Endothelial cell of umbilical vein (primary cell): ENCODE results near the gene CD38. TPM values are rescaled to one million over a fixed set of nuclear protein-coding genes. Genes with fewer than 3 reads are reported as not detected.

Source experiments
- BruUV-seq: library from RNA; stranded (reverse); fragments of 400-500 nt; replicated peaks from 2 replicates; lab custom pipeline; 2021; lab: Mats Ljungman, UMichigan
- CTCF ChIA-PET: fragments of 300-600, 350-600 bp; sonication (Branson Sonifier 250); formaldehyde crosslinking; loops from one replicate; lab custom pipeline; 2021; ENCODE audit warnings: antibody characterized with exemption, inconsistent platforms; lab: Charles Lee
- POLR2A ChIA-PET: fragments of 300-600, 350-600 bp; sonication (Branson Sonifier 250); formaldehyde crosslinking; loops from one replicate; lab custom pipeline; 2021; ENCODE audit warnings: antibody characterized with exemption, inconsistent platforms; lab: Charles Lee
- DNase-seq: peaks from one replicate; pipeline ENCODE4 v3.0.0-alpha.2; 2011; ENCODE audit warnings: low read depth, low spot score
- FAIRE-seq: peaks from 2 replicates; lab custom pipeline; 2011; peaks lifted over from hg19 to GRCh38; lab: Jason Lieb, UNC
- H2AFZ ChIP-seq: 2 replicates; pipeline ENCODE4 v1.6.0; 2012; ENCODE audit warnings: low read depth, low read length, control low read depth, inconsistent platforms
- H3K27ac ChIP-seq: 2 replicates; pipeline ENCODE4 v1.5.1; 2011; ENCODE audit warnings: low read depth, mild to moderate bottlenecking, control low read depth, low read length, moderate library complexity; ENCODE audit not compliant: insufficient read depth
- H3K27me3 ChIP-seq, 2 experiments: 2 replicates each; pipeline versions ENCODE4 v1.6.0 to v1.6.1; 2011; ENCODE audit warnings: low read length in 2 of 2, mixed read lengths in 1 of 2; ENCODE audit not compliant: control insufficient read depth in 2 of 2, insufficient read depth in 2 of 2
- H3K36me3 ChIP-seq, 2 experiments: 2 replicates in 1 of 2; 3 replicates in 1 of 2; pipeline ENCODE4 v1.5.1; 2011; ENCODE audit warnings: low read length in 2 of 2, mild to moderate bottlenecking in 1 of 2, moderate library complexity in 1 of 2; ENCODE audit not compliant: control insufficient read depth in 2 of 2, insufficient read depth in 2 of 2; ENCODE audit errors: extremely low read depth in 1 of 2
- H3K4me1 ChIP-seq: 3 replicates; pipeline ENCODE4 v1.5.1; 2011; ENCODE audit warnings: mild to moderate bottlenecking, low read length; ENCODE audit not compliant: control insufficient read depth, insufficient read depth; ENCODE audit errors: extremely low read depth
- H3K4me2 ChIP-seq: 2 replicates; pipeline ENCODE4 v1.6.1; 2011; ENCODE audit warnings: low read length, control low read depth, mixed read lengths; ENCODE audit not compliant: insufficient read depth
- H3K4me3 ChIP-seq, 3 experiments: fragments of 200-600 bp in 1 of 3; sonication (generic), shearing (Covaris generic) in 1 of 3; replicated peaks in 1 of 3; 2 replicates each; pipeline ENCODE4 v1.5.1; 2011 to 2016; ENCODE audit warnings: control low read depth in 3 of 3, low read length in 3 of 3, mild to moderate bottlenecking in 2 of 3, inconsistent platforms in 1 of 3, low read depth in 1 of 3, moderate library complexity in 1 of 3; ENCODE audit not compliant: insufficient read depth in 1 of 3
- H3K79me2 ChIP-seq: 2 replicates; pipeline ENCODE4 v1.6.0; 2012; ENCODE audit warnings: low read length, inconsistent platforms; ENCODE audit not compliant: control insufficient read depth, insufficient read depth
- H3K9ac ChIP-seq: replicated peaks from 2 replicates; pipeline ENCODE3; 2011; ENCODE audit warnings: low read length, control low read depth; ENCODE audit not compliant: insufficient read depth; ENCODE audit errors: extremely low read depth
- H3K9me1 ChIP-seq: replicated peaks from 3 replicates; pipeline ENCODE4 v1.6.0; 2011; ENCODE audit warnings: mild to moderate bottlenecking, low read length; ENCODE audit not compliant: control insufficient read depth, insufficient read depth; ENCODE audit errors: extremely low read depth
- H3K9me3 ChIP-seq: replicated peaks from 2 replicates; pipeline ENCODE4 v1.5.1; 2012; ENCODE audit warnings: low read length, inconsistent platforms; ENCODE audit not compliant: control insufficient read depth, insufficient read depth
- H4K20me1 ChIP-seq: replicated peaks from 2 replicates; pipeline ENCODE3; 2011; ENCODE audit warnings: mild to moderate bottlenecking, low read length; ENCODE audit not compliant: control insufficient read depth, insufficient read depth; ENCODE audit errors: extremely low read depth
- EZH2 ChIP-seq: IDR thresholded peaks from 2 replicates; pipeline ENCODE4 v1.6.1; 2012; ENCODE audit warnings: borderline replicate concordance, low read depth, mild to moderate bottlenecking, moderate library complexity, low read length, inconsistent platforms; ENCODE audit not compliant: severe bottlenecking
- FOS ChIP-seq: IDR thresholded peaks from 2 replicates; pipeline ENCODE4 v1.6.1; 2011; ENCODE audit warnings: mild to moderate bottlenecking, low read length, moderate library complexity, borderline replicate concordance; ENCODE audit not compliant: insufficient read depth
- GATA2 ChIP-seq: IDR thresholded peaks from 2 replicates; pipeline ENCODE4 v1.7.0; 2011; ENCODE audit warnings: low read depth, mild to moderate bottlenecking, moderate library complexity, mixed read lengths, low read length; ENCODE audit not compliant: insufficient read length, insufficient read depth
- JUN ChIP-seq: IDR thresholded peaks from 2 replicates; pipeline ENCODE4 v1.6.1; 2011; ENCODE audit warnings: borderline replicate concordance, low read depth; ENCODE audit not compliant: insufficient read length, insufficient read depth
- MYC ChIP-seq: IDR thresholded peaks from one replicate; pipeline ENCODE4 v1.6.1; 2011; ENCODE audit warnings: mild to moderate bottlenecking, low read depth, low read length
- POLR2A ChIP-seq: IDR thresholded peaks from 2 replicates; pipeline ENCODE4 v1.6.1; 2012; ENCODE audit warnings: low read depth, mild to moderate bottlenecking, control low read depth, low read length
- POLR2AphosphoS5 ChIP-seq: IDR thresholded peaks from 2 replicates; pipeline ENCODE4 v1.6.1; 2012; ENCODE audit warnings: low read depth, mild to moderate bottlenecking, control low read depth, low read length, moderate library complexity; ENCODE audit not compliant: insufficient read depth
- dilution Hi-C: fragments of 300-500 bp; cut with MboI; formaldehyde crosslinking; loops from one replicate; pipeline ENCODE4 v1.15.0; 2019; ENCODE audit warnings: low sequenced_read_pairs; ENCODE audit not compliant: extremely low pct_ligation_motif_present
- intact Hi-C: fragments of 100-400 bp; cut with micrococcal nuclease; formaldehyde crosslinking; loops from one replicate; pipeline ENCODE4 v1.10.0; 2022
- polyA plus RNA-seq, 4 experiments: library from polyadenylated mRNA; depleted of rRNA in 3 of 4; stranded (reverse) in 3 of 4; unstranded in 1 of 4; fragments of >200 nt; gene quantifications; 2 replicates each; pipeline versions ENCODE4 v1.2.1 to v1.2.3, GENCODE V29; 2011 to 2012; ENCODE audit warnings: missing spikeins in 1 of 4
- total RNA-seq: library from RNA; stranded (reverse); gene quantifications from 2 replicates; pipeline ENCODE4 v1.2.3, GENCODE V29; 2021
- TF ChIP-seq, protein P1 (sequence below), 2 donors: IDR thresholded peaks; 1 replicate in 1 of 2; 2 replicates in 1 of 2; pipeline ENCODE4 v1.5.1; 2011; ENCODE audit warnings: low read length in 2 of 2, mild to moderate bottlenecking in 2 of 2, moderate library complexity in 2 of 2, control low read depth in 1 of 2, inconsistent platforms in 1 of 2, low read depth in 1 of 2; ENCODE audit not compliant: insufficient read depth in 1 of 2; ENCODE audit errors: extremely low read depth in 1 of 2
- TF ChIP-seq, protein P2 (sequence below): IDR thresholded peaks from 2 replicates; pipeline ENCODE4 v1.6.1; 2011; ENCODE audit not compliant: insufficient read depth, insufficient read length

CD38 gene
- total and polyA plus RNA-seq, 2 donors (not counting 3 experiments of a cell fraction or from before 2014, with no cell fraction given), result 0.11 to 0.31 TPM

DNA sequence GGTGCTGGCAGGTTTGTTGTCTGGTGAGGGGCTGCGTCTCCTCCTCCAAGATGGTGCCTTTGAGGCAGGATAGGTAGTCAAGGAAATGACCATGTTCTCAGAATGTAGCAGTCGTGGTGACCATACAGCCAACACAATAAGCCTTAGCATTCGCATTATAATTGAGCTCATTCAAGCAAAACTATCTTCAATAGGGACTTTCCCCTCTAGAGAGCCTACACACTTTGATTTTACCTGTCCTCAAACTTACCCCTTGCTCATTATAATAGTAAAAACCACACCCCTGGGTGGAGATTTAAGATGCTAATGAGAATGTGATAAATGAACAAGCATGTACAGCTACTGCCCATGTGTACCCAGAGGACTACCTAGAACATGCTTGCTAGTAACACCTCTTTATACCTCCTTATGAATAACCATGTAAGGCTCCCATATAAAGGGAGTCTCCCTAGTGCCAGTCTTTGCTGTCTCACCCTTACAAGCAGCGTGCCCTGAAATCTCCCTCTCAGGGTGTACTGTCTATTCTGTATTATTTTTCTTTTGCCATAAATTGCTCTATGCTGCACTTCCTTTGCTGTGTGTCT lies 112.2 kb downstream of the CD38 start:
- intact Hi-C loops (no loop called here), dilution Hi-C loops (no loop called here)
- BruUV-seq, result no TSS peak
- H3K4me2 ChIP-seq, result no peak overlapping the region
- ChIA-PET CTCF (interaction anchor here (1.3 to 5.2 kb wide), 3 partner anchors 8 to 375 kb away, joined by 4 to 44 read pairs (median 6); no protein-coding TSS in a partner anchor), POLR2A (no interaction called here)
- H3K4me1 ChIP-seq, result no peaks in the 10 kb centered on the region
- DNase-seq (no peak), FAIRE-seq (no peak)
- no peak overlapping the region for H3K9ac ChIP-seq
- H3K9me1 ChIP-seq, result no peaks in the 10 kb centered on the region
- H3K9me3 ChIP-seq, result no peaks in the 10 kb centered on the region
- no peaks in the 10 kb centered on the region for H3K79me2 ChIP-seq
- H3K27me3 ChIP-seq, result peaks cover 9 to 11% of the 10 kb centered on the region in 2 experiments
- H3K4me3 ChIP-seq, result no peak overlapping the region
- no peaks in the 10 kb centered on the region for H3K36me3 ChIP-seq
- no peaks in the 10 kb centered on the region for H4K20me1 ChIP-seq
- H2AFZ ChIP-seq, result no peak overlapping the region
- TF ChIP-seq MYC, result no peak
- TF ChIP-seq JUN, result no peak
- TF ChIP-seq, protein P1, sequence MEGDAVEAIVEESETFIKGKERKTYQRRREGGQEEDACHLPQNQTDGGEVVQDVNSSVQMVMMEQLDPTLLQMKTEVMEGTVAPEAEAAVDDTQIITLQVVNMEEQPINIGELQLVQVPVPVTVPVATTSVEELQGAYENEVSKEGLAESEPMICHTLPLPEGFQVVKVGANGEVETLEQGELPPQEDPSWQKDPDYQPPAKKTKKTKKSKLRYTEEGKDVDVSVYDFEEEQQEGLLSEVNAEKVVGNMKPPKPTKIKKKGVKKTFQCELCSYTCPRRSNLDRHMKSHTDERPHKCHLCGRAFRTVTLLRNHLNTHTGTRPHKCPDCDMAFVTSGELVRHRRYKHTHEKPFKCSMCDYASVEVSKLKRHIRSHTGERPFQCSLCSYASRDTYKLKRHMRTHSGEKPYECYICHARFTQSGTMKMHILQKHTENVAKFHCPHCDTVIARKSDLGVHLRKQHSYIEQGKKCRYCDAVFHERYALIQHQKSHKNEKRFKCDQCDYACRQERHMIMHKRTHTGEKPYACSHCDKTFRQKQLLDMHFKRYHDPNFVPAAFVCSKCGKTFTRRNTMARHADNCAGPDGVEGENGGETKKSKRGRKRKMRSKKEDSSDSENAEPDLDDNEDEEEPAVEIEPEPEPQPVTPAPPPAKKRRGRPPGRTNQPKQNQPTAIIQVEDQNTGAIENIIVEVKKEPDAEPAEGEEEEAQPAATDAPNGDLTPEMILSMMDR (IDR thresholded peaks at IDR 0.05; ENCODE audit: extremely low read depth in 1 of 2, insufficient read depth in 1 of 2, low read depth in 1 of 2, low read length in 2 of 2), result no peak
- TF ChIP-seq, protein P2, sequence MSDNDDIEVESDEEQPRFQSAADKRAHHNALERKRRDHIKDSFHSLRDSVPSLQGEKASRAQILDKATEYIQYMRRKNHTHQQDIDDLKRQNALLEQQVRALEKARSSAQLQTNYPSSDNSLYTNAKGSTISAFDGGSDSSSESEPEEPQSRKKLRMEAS, result no peak
- no peak for TF ChIP-seq EZH2
- TF ChIP-seq FOS, result no peak
- no peak for TF ChIP-seq POLR2A
- TF ChIP-seq POLR2AphosphoS5, result no peak
- TF ChIP-seq GATA2, result no peak
- H3K27ac ChIP-seq, result no peak overlapping the region
